ENCODE data around the gene ABCD4.

ABCD4 gene

DNA sequence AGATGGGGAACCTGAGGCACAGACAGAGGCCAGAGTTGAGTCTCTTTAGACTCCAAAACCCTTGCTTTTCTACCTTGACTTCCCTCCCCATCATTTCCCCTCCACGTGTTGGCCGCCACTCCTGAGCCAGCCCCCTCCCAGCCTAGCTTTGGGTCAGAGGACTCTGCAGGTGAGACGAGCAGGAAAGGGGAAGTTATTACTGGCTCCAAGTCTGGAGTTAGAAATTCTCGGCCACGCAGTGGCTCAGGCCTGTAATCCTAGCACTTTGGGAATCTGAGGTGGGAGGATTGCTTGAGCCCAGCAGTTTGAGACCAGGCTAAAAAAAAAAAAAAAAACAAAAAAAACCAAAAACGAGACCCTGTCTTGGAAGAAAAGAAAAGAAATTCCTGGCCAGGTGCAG, 54.7 kb downstream of the ABCD4 start:
- TF ChIP-seq TAF1 (IDR thresholded peaks at IDR 0.05; ENCODE audit: borderline replicate concordance, insufficient read depth, low read length) = no peak
- TF ChIP-seq FOXP2 (optimal IDR thresholded peaks at IDR 0.05; ENCODE audit: borderline replicate concordance, extremely low read depth, extremely low read length, insufficient read depth) = no peak
- TF ChIP-seq, protein P1, sequence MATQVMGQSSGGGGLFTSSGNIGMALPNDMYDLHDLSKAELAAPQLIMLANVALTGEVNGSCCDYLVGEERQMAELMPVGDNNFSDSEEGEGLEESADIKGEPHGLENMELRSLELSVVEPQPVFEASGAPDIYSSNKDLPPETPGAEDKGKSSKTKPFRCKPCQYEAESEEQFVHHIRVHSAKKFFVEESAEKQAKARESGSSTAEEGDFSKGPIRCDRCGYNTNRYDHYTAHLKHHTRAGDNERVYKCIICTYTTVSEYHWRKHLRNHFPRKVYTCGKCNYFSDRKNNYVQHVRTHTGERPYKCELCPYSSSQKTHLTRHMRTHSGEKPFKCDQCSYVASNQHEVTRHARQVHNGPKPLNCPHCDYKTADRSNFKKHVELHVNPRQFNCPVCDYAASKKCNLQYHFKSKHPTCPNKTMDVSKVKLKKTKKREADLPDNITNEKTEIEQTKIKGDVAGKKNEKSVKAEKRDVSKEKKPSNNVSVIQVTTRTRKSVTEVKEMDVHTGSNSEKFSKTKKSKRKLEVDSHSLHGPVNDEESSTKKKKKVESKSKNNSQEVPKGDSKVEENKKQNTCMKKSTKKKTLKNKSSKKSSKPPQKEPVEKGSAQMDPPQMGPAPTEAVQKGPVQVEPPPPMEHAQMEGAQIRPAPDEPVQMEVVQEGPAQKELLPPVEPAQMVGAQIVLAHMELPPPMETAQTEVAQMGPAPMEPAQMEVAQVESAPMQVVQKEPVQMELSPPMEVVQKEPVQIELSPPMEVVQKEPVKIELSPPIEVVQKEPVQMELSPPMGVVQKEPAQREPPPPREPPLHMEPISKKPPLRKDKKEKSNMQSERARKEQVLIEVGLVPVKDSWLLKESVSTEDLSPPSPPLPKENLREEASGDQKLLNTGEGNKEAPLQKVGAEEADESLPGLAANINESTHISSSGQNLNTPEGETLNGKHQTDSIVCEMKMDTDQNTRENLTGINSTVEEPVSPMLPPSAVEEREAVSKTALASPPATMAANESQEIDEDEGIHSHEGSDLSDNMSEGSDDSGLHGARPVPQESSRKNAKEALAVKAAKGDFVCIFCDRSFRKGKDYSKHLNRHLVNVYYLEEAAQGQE (IDR thresholded peaks at IDR 0.05; ENCODE audit: insufficient read depth in 1 of 2, low read depth in 2 of 2, low read length in 2 of 2) = no peak
- TF ChIP-seq POLR2AphosphoS5 (IDR thresholded peaks at IDR 0.05; ENCODE audit: low read depth, low read length) = no peak
- TF ChIP-seq SIN3A (IDR thresholded peaks at IDR 0.05; ENCODE audit: borderline replicate concordance, insufficient read depth, low read length) = no peak

DNA sequence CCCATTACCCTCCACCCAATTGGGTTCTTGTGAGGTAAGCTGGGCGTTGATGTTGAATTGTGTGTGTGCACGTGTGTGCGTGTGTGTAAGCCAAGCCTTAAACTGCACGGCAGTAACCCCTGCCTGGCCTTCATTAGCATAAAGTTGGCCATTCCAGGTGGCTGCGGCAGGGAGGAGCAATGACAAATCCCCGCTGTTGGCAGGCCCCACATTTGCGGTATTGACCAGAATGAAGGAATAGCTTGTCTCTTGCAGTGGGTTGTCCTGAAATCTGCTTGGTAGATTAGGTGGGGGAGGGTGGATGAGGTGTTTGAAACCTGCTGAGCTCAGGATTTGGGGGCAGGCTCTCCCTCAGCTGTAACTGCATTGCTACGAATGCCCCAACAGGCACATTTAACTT, 56.2 kb downstream of the ABCD4 start:
- TF ChIP-seq, protein P1 (IDR thresholded peaks at IDR 0.05; ENCODE audit: insufficient read depth in 1 of 2, low read depth in 2 of 2, low read length in 2 of 2) = no peak
- TF ChIP-seq TAF1 (IDR thresholded peaks at IDR 0.05; ENCODE audit: borderline replicate concordance, insufficient read depth, low read length) (no peak), FOXP2 (optimal IDR thresholded peaks at IDR 0.05; ENCODE audit: borderline replicate concordance, extremely low read depth, extremely low read length, insufficient read depth) (no peak), SIN3A (IDR thresholded peaks at IDR 0.05; ENCODE audit: borderline replicate concordance, insufficient read depth, low read length) (no peak), POLR2AphosphoS5 (IDR thresholded peaks at IDR 0.05; ENCODE audit: low read depth, low read length) (no peak)

DNA sequence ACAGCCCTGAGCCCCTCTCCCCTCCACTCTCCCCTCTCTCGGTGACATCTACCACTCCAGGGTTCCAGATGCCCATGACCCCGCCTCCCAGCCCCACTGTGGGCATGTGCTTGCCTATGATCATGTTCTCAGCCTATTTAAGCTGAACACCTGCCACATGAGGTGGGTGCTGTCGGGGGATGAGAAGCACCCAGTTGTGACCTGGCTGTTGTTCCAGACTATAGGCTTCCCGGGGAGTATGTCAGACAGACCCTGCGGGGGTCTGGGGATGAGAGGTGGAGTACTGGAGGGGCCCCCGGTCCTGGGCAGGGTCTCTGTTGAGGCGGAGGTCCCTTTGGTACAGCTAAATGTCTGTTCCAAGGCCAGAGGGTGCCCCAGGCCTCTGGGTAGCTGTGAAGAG, 57.4 kb downstream of the ABCD4 start:
- TF ChIP-seq FOXP2 (optimal IDR thresholded peaks at IDR 0.05; ENCODE audit: borderline replicate concordance, extremely low read depth, extremely low read length, insufficient read depth) (no peak), SIN3A (IDR thresholded peaks at IDR 0.05; ENCODE audit: borderline replicate concordance, insufficient read depth, low read length) (no peak)
- TF ChIP-seq, protein P1 (IDR thresholded peaks at IDR 0.05; ENCODE audit: insufficient read depth in 1 of 2, low read depth in 2 of 2, low read length in 2 of 2) = no peak

DNA sequence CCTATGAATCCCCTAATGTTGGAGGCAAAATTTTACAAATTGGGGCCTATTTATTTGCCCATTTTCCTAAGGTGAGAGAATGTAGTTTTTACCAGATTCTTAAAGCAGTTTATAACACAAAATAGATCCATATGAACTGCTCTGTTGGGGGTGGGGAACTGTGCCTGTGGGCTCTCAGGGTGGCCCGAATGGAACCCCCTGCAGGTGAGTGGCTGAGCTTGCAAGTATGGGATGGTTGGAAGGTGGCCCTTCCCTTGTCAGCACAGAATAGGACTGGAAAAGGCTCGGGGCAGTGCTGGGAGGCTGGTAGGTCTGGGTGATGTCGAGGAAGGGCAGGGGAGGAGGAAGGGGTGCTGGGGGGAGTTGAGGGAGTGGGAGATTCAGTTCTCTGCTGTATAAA, 58.6 kb downstream of the ABCD4 start:
- TF ChIP-seq TAF1 (IDR thresholded peaks at IDR 0.05; ENCODE audit: borderline replicate concordance, insufficient read depth, low read length) (no peak), FOXP2 (optimal IDR thresholded peaks at IDR 0.05; ENCODE audit: borderline replicate concordance, extremely low read depth, extremely low read length, insufficient read depth) (no peak), SIN3A (IDR thresholded peaks at IDR 0.05; ENCODE audit: borderline replicate concordance, insufficient read depth, low read length) (no peak), POLR2AphosphoS5 (IDR thresholded peaks at IDR 0.05; ENCODE audit: low read depth, low read length) (no peak)
- TF ChIP-seq, protein P1 (IDR thresholded peaks at IDR 0.05; ENCODE audit: insufficient read depth in 1 of 2, low read depth in 2 of 2, low read length in 2 of 2) = no peak

DNA sequence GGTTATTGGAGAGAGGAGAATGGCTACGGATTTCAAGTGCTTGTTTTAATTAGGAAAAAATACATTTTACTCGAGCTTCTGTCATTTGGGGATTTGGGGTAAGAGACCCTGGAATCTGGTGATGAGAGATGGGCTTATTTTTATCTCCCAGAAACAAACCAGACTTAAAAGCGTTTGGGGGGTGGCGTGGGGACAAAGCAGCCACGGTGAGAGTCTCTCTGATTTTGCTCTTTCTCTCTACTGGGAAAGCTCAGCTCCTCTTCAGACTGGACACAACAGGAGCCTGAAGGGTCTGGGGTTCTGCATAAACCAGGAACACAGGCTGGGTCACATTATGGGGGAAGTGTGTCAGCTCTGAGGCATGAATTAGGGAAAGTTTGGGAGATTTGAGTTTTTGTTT, 59.7 kb downstream of the ABCD4 start:
- TF ChIP-seq TAF1 (IDR thresholded peaks at IDR 0.05; ENCODE audit: borderline replicate concordance, insufficient read depth, low read length) (no peak), FOXP2 (optimal IDR thresholded peaks at IDR 0.05; ENCODE audit: borderline replicate concordance, extremely low read depth, extremely low read length, insufficient read depth) (no peak), SIN3A (IDR thresholded peaks at IDR 0.05; ENCODE audit: borderline replicate concordance, insufficient read depth, low read length) (no peak)
- TF ChIP-seq, protein P1 (IDR thresholded peaks at IDR 0.05; ENCODE audit: insufficient read depth in 1 of 2, low read depth in 2 of 2, low read length in 2 of 2) = no peak
